ENCODE measurements around the gene RAB22A. TPM values are rescaled to one million over a fixed set of nuclear protein-coding genes. Genes with fewer than 3 reads are reported as not detected.

The RAB22A gene
- total RNA-seq, 1 donor from 2014 or later = 24.2 TPM

DNA sequence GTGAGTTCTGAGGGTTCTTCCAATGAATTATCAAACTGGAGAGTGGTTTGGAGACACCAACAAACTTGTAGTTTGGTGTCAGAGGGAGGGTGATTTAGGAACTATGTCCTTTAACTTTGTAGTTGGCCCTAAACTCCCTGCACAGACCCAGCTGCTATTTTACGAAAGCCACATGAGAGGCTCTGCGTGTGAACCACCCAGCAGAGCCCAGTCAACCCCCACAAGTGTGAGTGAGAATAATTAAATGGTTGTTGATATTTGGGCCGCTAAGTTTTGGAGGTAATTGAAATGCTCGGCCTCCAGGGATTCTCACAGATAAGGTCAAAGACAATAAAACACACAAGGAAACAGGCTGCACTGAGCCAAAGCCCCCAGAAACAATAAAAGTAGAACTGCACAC lies 72.6 kb downstream of the RAB22A start:
- Histone ChIP-seq H3K27me3 (no peaks in the 10 kb centered on the region), H3K27ac (no peak overlapping the region), H3K4me1 (no peaks in the 10 kb centered on the region), H3K36me3 (no peaks in the 10 kb centered on the region), H3K4me3 (no peak overlapping the region), H3K9me3 (no peaks in the 10 kb centered on the region)
- ATAC-seq = no peak
- intact Hi-C loops (cut with DNase I) = no loop called here
- DNase-seq = no peak
- TF ChIP-seq, protein P1, sequence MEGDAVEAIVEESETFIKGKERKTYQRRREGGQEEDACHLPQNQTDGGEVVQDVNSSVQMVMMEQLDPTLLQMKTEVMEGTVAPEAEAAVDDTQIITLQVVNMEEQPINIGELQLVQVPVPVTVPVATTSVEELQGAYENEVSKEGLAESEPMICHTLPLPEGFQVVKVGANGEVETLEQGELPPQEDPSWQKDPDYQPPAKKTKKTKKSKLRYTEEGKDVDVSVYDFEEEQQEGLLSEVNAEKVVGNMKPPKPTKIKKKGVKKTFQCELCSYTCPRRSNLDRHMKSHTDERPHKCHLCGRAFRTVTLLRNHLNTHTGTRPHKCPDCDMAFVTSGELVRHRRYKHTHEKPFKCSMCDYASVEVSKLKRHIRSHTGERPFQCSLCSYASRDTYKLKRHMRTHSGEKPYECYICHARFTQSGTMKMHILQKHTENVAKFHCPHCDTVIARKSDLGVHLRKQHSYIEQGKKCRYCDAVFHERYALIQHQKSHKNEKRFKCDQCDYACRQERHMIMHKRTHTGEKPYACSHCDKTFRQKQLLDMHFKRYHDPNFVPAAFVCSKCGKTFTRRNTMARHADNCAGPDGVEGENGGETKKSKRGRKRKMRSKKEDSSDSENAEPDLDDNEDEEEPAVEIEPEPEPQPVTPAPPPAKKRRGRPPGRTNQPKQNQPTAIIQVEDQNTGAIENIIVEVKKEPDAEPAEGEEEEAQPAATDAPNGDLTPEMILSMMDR (IDR thresholded peaks at IDR 0.05) = no peak

DNA sequence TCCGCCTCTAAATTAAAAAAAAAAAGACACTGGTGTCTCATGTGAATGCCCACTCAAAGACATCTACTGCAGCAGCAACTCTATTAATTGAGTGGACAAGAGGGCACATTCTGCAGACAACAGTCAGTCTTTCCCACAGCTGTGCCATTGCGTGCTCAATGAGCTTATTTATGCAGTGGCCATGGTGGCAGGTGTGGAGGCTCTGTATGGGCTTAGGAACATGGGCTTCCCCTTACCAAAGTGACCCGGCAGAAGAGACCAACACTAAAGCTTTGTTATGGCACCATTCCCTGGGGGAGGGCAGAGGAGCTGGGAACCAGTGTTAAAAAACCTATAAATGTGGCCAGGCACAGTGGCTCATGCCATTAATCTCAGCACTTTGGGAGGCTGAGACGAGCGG lies 75.3 kb downstream of the RAB22A start:
- H3K27ac ChIP-seq = no peak overlapping the region
- H3K4me1 ChIP-seq = peaks cover 4% of the 10 kb centered on the region
- H3K9me3 ChIP-seq = no peaks in the 10 kb centered on the region
- TF ChIP-seq, protein P1 (IDR thresholded peaks at IDR 0.05) = no peak
- H3K27me3 ChIP-seq = no peaks in the 10 kb centered on the region
- ATAC-seq (no peak), DNase-seq (no peak)
- H3K36me3 ChIP-seq = no peaks in the 10 kb centered on the region
- H3K4me3 ChIP-seq = no peak overlapping the region
- intact Hi-C loops (cut with DNase I) = no loop called here

DNA sequence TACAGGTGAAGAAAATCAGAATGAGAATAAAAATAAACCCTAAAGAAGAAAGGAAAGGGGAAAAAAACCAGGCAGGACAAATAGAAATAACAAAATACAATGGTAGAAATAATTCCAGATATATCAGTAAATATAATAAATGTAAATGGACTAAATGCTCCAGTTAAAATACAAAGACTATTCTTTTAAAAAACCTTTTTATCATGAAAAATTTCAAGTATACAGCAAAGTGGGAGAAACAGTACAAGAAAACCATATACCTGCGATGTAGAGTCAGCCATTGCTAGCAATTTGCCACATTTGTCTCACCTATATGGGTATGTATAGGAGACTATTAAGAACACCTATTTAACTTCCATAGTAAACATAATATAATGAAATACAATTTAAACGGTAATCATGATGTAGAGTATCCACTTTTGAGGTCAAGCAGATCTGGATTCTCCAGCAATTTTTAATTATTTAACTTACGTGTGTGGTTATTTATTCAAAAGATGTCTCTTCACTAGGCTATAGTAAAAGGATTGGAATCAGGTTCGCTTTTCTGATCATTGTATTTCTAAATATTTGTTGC lies 78.6 kb downstream of the RAB22A start:
- H3K27me3 ChIP-seq = no peaks in the 10 kb centered on the region
- H3K4me1 ChIP-seq = peaks cover 22% of the 10 kb centered on the region
- no peaks in the 10 kb centered on the region for H3K9me3 ChIP-seq
- TF ChIP-seq, protein P1 (IDR thresholded peaks at IDR 0.05) = no peak
- intact Hi-C loops (cut with DNase I) = no loop called here
- H3K36me3 ChIP-seq = no peaks in the 10 kb centered on the region
- H3K4me3 ChIP-seq = peak overlapping the region; percentile 84
- ATAC-seq (no peak), DNase-seq (no peak)
- peak overlapping the region; percentile 81 for H3K27ac ChIP-seq

DNA sequence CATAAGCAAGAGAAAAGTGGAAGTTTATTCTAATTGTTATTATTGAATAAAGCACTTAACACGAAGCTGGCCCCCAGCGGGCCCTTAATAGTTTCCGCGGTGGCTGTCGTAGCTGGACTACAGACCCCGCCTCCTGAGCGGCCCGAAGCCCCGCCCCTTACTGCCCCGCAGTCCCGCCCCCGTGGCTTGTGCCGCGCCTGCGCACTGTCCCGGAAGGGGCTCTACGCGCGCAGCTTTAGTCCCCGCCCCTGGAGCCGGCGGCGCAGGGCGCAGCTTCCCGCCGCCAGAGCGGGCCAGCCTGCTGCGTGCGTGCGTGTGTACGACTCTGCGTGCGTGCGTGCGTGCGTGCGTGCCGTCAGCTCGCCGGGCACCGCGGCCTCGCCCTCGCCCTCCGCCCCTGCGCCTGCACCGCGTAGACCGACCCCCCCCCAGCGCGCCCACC lies 79.4 kb downstream of the RAB22A start, which contains the start of gene VAPB:
VAPB (plus strand) TSS at position 348 of the 442 bp plus-strand sequence. CDS start 231 bp downstream, outside the sequence.
- H3K9me3 ChIP-seq = no peaks in the 10 kb centered on the region
- ATAC-seq (peak; percentile 99), DNase-seq (peak; percentile 98)
- H3K27ac ChIP-seq = peak within 1 kb of the TSS; percentile 93
- peak within 1 kb of the TSS; percentile 84 for H3K4me3 ChIP-seq
- intact Hi-C loops (cut with DNase I) = no loop called here
- TF ChIP-seq, protein P1 (IDR thresholded peaks at IDR 0.05) = no peak
- no peaks in the 10 kb centered on the region for H3K36me3 ChIP-seq
- no peaks in the 10 kb centered on the region for H3K27me3 ChIP-seq
- H3K4me1 ChIP-seq = peaks cover 22% of the 10 kb centered on the region

DNA sequence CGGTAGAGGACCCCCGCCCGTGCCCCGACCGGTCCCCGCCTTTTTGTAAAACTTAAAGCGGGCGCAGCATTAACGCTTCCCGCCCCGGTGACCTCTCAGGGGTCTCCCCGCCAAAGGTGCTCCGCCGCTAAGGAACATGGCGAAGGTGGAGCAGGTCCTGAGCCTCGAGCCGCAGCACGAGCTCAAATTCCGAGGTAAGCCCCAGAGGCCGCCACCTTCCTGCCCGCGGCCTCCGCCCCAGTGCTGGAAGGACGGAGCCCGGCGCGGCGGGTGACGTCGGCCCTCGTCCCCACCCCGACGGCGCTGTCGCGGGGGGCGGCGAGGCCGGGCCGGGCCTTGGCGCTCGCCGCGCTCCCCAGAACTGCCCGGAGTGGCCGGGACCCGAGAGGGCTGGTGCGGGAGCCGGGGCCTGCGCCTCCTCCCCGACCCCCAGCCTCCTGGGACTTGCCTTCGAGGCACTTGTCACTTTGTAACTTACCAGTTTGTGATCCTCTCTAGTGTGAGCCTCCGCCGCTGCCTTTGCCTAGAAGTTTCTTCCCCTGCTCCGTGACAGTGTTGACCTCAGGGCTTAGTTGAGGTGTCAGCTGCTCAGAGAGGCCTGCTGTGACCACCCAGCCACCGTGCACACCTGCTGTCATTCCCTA lies 79.9 kb downstream of the RAB22A start:
- Histone ChIP-seq H3K9me3 (no peaks in the 10 kb centered on the region), H3K4me3 (peak overlapping the region; percentile 84), H3K36me3 (no peaks in the 10 kb centered on the region), H3K4me1 (peaks cover 22% of the 10 kb centered on the region), H3K27ac (peak overlapping the region; percentile 93), H3K27me3 (no peaks in the 10 kb centered on the region)
- intact Hi-C loops (cut with DNase I) = no loop called here
- TF ChIP-seq, protein P1 (IDR thresholded peaks at IDR 0.05) = no peak
- DNase-seq (no peak), ATAC-seq (peak; percentile 71)

All from upper lobe of right lung (tissue), 1 donor.